GM18951 (cell line): ENCODE data around the gene ERBB4.

Experiments used
- POLR2A ChIP-seq: IDR thresholded peaks from 4 replicates; pipeline ENCODE4 v1.6.1; 2011; ENCODE audit warnings: mild to moderate bottlenecking; ENCODE audit not compliant: insufficient read length, insufficient read depth; ENCODE audit errors: extremely low read depth
- in situ Hi-C: fragments of 300-500 bp; cut with MboI; formaldehyde crosslinking; loops from one replicate; pipeline ENCODE4 v1.12.0; 2022; ENCODE audit warnings: low sequenced_read_pairs, mixed read lengths, inconsistent platforms; ENCODE audit not compliant: unreplicated experiment

Gene ERBB4

GRCh38 chr2:211367711-211368110 is 1170.9 kb downstream of the ERBB4 start:
- in situ Hi-C loops = no loop called here
- TF ChIP-seq POLR2A = no peak

GRCh38 chr2:211367293-211367692 is 1171.3 kb downstream of the ERBB4 start:
- in situ Hi-C loops = no loop called here
- no peak for TF ChIP-seq POLR2A

GRCh38 chr2:211364911-211365310 is 1173.7 kb downstream of the ERBB4 start:
- TF ChIP-seq POLR2A = no peak
- in situ Hi-C loops = no loop called here

GRCh38 chr2:211361383-211361782 is 1177.2 kb downstream of the ERBB4 start:
- in situ Hi-C loops = no loop called here
- TF ChIP-seq POLR2A = no peak

- in situ Hi-C loops = no loop called here
- no peak for TF ChIP-seq POLR2A
Measured at GRCh38 chr2:211359347-211359746, 1179.3 kb downstream of the ERBB4 start.

- in situ Hi-C loops = no loop called here
- TF ChIP-seq POLR2A = no peak
Measured at GRCh38 chr2:211358504-211358903, 1180.1 kb downstream of the ERBB4 start.

GRCh38 chr2:211354481-211354880 is 1184.1 kb downstream of the ERBB4 start:
- in situ Hi-C loops = no loop called here

GRCh38 chr2:211351987-211352386 is 1186.6 kb downstream of the ERBB4 start:
- TF ChIP-seq POLR2A = no peak
- in situ Hi-C loops = no loop called here

More at GRCh38 chr2:211354481-211354880, 1184.1 kb downstream of the ERBB4 start:
- no peak for TF ChIP-seq POLR2A

GRCh38 chr2:211349031-211349430 is 1189.6 kb downstream of the ERBB4 start:
- TF ChIP-seq POLR2A = no peak
- in situ Hi-C loops = no loop called here

- TF ChIP-seq POLR2A = no peak
- in situ Hi-C loops = no loop called here
Measured at GRCh38 chr2:211347328-211347727, 1191.3 kb downstream of the ERBB4 start.

GRCh38 chr2:211344289-211344688 is 1194.3 kb downstream of the ERBB4 start:
- in situ Hi-C loops = no loop called here
- TF ChIP-seq POLR2A = no peak

GRCh38 chr2:211333377-211333776 is 1205.2 kb downstream of the ERBB4 start:
- in situ Hi-C loops = no loop called here
- no peak for TF ChIP-seq POLR2A

- no peak for TF ChIP-seq POLR2A
- in situ Hi-C loops = no loop called here
Measured at GRCh38 chr2:211331736-211332135, 1206.9 kb downstream of the ERBB4 start.

GRCh38 chr2:211329882-211330281 is 1208.7 kb downstream of the ERBB4 start:
- in situ Hi-C loops = no loop called here

GRCh38 chr2:211329421-211329820 is 1209.2 kb downstream of the ERBB4 start:
- TF ChIP-seq POLR2A = no peak
- in situ Hi-C loops = no loop called here

More at GRCh38 chr2:211329882-211330281, 1208.7 kb downstream of the ERBB4 start:
- no peak for TF ChIP-seq POLR2A

GRCh38 chr2:211328126-211328525 is 1210.5 kb downstream of the ERBB4 start:
- TF ChIP-seq POLR2A = no peak
- in situ Hi-C loops = no loop called here
